T follicular helper cell (primary cell): Measurements from ENCODE around the gene ITIH1.
A peak's percentile ranks its signal among the peaks of the same experiment; 100 is the strongest.
"Not testable (repeated sequence)": the region's sequence is repeated elsewhere in the genome, so short reads cannot be mapped to it uniquely, and the experiment has no call there.

Experiments
- DNase-seq: peaks from one replicate; pipeline ENCODE4 v3.0.0-alpha.2; 2020; ENCODE audit warnings: low read depth
- total RNA-seq, 2 experiments: gene quantifications; one replicate each; lab custom pipeline; 2026; lab: John Stamatoyannopoulos, UW

The ITIH1 gene, protein sequence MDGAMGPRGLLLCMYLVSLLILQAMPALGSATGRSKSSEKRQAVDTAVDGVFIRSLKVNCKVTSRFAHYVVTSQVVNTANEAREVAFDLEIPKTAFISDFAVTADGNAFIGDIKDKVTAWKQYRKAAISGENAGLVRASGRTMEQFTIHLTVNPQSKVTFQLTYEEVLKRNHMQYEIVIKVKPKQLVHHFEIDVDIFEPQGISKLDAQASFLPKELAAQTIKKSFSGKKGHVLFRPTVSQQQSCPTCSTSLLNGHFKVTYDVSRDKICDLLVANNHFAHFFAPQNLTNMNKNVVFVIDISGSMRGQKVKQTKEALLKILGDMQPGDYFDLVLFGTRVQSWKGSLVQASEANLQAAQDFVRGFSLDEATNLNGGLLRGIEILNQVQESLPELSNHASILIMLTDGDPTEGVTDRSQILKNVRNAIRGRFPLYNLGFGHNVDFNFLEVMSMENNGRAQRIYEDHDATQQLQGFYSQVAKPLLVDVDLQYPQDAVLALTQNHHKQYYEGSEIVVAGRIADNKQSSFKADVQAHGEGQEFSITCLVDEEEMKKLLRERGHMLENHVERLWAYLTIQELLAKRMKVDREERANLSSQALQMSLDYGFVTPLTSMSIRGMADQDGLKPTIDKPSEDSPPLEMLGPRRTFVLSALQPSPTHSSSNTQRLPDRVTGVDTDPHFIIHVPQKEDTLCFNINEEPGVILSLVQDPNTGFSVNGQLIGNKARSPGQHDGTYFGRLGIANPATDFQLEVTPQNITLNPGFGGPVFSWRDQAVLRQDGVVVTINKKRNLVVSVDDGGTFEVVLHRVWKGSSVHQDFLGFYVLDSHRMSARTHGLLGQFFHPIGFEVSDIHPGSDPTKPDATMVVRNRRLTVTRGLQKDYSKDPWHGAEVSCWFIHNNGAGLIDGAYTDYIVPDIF
- 0.06 to 0.09 reads per million in 2 experiments for total RNA-seq

DNA sequence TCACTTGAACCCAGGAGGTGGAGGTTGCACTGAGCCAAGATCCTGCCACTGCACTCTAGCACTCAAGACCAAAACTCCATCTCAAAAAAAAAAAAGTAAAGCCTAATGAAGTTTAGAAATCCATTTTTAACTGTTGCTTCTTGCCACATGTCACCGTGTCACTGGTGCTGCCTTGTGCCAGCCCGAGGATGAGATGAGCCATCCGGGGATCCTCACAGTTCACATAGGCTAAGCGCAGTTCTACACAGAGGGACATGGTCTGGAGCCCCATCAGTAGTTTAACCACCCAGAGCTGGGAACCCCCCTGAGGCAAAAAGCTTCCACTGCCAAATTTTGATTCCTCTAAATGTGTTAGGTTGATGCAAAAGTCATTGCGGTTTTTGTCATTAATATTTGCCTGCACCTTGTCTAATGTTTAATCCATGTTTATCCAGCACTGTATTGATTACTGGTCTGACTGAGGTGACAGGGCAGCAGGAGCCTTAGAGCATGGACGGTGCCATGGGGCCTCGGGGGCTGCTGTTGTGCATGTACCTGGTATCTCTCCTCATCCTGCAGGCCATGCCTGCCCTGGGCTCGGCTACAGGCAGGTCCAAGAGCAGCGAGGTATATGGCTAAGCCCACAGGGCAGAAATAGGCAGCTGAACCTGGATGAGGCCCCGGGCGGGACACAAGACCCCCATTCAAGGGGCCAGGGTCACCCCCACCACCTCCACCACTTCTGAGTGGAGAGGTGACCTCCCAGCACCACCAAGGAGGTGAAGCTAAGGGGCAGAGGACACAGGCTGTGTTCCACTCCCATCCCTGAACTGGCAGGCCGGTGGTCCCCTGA is at the start of gene ITIH1:
TSS of gene ITIH1 (plus strand) at position 473 of the 832 bp plus-strand sequence. CDS start at position 490, 17 bp downstream.
- no peak for DNase-seq

GRCh38 chr3:52728753-52729152 is 48.6 kb upstream of the ITIH1 start:
- DNase-seq = not testable (repeated sequence)

DNA sequence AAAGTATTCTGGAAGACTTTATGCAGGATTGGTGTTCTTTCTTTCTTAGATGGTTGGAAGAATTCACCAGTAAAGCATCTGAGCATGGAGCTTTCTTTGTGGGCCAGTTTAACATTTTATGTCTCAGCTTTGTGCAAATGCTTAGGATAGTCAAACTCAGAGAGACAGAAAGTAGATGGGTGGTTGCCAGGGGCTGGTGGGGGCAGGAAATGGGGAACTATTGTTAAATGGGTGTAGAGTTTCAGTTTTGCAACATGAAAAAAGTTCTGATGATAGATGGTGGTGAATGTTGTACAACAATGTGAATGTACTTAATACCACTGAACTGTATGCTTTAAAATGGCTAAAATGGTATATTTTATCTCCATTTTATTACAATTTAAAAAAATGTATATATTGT is 46.7 kb upstream of the ITIH1 start:
- DNase-seq = no peak

DNA sequence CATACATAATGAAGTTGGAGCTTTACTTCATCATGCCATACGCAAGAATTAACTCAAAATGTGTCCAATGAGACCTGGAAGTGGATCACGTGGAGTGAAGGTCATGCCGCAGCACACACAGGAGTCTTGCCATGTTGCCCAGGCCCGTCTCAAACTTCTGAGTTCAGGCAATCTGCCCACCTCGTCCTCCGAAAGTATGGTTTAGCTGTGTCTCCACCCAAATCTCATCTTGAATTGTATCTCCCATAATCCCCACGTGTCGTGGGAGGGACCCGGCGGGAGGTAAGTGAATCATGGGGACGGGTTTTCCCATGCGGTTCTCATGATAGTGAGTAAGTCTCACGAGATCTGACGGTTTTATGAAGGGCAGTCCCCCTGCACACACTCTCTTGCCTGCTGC is 45.8 kb upstream of the ITIH1 start:
- DNase-seq = no peak

GRCh38 chr3:52733256-52733891 is 44.0 kb upstream of the ITIH1 start:
- DNase-seq = no peak

GRCh38 chr3:52739730-52740129 is 37.7 kb upstream of the ITIH1 start:
- no peak for DNase-seq

GRCh38 chr3:52742418-52743041 is 34.9 kb upstream of the ITIH1 start:
- no peak for DNase-seq

DNA sequence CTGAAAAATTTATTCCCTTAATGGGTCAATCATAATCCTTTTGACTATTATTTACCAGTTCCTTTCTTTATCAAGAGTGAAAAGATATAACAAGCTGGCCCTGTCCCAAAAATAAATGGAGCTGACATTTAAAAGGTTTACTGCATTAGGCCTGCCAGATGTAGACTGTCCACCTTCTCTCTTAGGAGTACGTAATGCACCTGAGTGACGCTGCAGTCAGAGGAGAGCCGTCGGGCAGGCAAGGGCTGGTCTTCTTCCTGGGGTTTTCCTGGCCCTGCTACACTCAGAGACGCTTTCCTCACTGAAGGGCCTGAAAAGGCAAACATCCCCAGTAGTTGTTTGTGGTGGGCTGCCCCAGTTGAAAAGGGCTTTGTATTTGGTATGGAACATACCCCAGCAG is 34.2 kb upstream of the ITIH1 start:
- DNase-seq = no peak

DNA sequence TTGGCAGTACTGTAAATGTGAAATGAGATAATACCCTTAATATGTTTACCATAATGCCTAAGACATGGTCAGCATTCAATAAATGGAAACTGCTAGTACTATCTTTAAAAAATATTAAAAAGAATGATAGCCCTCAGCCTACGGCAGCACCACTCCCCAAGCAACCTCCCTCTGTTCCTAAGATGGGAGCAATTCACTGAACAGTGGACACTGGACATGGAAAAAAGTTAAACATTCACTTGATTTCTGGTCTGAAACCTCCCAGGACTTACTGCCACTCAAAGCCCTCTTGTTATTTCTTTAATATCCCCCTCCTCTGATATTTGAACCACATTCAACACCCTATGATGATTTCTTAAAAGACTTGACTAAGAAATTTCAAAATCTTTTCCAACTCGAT is 33.7 kb upstream of the ITIH1 start:
- DNase-seq = no peak

DNA sequence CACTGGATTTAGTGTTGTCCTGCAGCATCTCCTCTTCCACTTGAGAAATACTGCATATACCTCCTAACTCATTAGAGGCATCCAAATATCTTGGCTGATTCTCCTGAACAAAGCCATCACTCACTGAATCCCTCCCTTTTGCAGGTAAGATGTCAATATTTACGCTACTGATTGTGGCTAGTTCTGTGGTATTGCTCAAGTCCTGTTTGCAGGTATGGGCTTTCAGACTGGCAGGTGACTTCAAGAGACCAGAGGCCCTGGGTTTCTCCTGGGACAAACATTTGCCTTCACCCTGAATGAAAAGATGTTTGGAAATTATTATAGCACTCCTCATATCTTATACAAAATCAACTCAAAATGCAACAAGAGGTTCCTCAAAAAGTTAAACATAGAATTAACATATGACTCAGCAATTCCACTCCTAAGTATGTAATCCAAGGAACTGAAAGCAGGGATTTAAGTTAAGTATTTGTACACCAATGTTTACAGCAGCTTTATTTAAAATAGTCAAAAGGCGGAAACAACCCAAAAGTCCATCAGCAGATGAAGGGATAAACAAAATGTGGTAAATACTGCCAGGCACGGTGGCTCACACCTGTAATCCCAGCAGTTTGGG is 25.2 kb upstream of the ITIH1 start:
- no peak for DNase-seq

GRCh38 chr3:52754373-52754772 is 23.0 kb upstream of the ITIH1 start:
- DNase-seq = no peak

DNA sequence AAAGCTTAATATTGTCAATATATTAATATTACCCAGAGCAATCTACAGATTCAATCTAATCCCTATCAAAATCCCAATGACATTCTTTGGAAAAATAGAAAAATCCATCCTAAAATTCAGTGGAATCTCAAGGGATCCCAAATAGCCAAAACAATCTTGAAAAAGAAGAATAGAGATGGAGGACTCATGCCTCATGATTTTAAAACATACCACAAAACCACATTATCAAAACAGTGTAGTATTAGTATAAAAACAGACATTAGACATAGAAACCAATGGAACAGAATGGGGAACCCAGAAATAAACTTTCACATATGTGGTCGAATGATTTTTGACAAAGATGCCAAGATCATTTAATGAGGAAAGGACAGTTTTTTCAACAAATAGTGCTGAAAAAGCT is 21.3 kb upstream of the ITIH1 start:
- no peak for DNase-seq

- no peak for DNase-seq
These were observed 13.9 kb upstream of the ITIH1 start for GRCh38 chr3:52763466-52763865.

DNA sequence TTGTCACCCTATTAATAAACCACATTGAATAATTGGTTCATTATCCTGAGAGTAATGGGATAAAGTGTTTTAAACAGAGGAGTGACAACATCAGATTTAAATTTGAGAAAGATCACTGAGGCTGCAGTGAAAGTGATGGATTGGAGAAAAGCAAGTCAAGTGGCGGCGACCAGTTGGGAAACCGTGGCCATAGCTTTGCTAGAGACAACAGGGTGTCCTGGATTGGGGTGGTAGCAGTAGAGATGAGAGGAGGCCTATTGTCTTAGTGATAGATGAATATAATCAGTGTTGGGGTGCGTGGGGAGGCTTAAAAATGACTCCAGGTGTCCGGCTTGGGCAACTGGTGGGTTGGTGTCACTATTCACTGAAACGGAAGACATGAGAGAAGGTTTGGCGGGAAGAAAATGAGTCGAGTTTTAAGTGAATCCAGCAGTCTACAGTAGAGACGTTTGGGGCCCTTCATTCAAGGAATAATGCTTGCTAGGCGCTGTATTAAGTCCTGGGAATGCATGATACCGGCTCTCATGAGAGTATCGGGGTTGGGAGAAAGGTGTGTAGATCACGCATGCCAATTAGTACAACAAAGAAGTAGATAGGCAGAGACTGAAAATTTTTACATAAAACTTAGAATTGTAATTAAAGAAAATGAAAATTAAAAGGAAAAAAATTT is 7.5 kb upstream of the ITIH1 start:
- DNase-seq = no peak

GRCh38 chr3:52770496-52771333 is 6.7 kb upstream of the ITIH1 start, which contains the start of gene NEK4:
Gene NEK4 (minus strand): TSS chr3:52770940. CDS start chr3:52770746, 194 bp downstream.
- peak; percentile 43 for DNase-seq

GRCh38 chr3:52771334-52771681 is 6.1 kb upstream of the ITIH1 start:
- DNase-seq = no peak

DNA sequence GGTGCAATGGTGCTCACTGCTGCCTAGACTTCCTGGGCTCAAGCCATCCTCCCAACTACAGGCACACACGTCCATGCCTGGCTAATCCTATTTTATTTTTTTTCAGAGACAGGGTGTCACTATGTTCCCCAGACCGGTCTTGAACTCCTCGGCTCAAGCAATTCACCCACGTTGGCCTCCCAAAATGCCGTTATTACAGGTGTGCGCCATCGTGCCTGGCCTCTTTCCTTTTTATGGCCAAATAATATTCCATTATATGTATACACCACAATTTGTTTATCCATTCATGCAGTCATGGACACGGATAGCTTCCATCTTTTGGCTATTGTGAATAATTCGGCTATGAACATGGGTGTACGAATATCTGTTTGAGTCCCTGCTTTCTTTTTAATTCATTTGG is 5.7 kb upstream of the ITIH1 start:
- DNase-seq = no peak

DNA sequence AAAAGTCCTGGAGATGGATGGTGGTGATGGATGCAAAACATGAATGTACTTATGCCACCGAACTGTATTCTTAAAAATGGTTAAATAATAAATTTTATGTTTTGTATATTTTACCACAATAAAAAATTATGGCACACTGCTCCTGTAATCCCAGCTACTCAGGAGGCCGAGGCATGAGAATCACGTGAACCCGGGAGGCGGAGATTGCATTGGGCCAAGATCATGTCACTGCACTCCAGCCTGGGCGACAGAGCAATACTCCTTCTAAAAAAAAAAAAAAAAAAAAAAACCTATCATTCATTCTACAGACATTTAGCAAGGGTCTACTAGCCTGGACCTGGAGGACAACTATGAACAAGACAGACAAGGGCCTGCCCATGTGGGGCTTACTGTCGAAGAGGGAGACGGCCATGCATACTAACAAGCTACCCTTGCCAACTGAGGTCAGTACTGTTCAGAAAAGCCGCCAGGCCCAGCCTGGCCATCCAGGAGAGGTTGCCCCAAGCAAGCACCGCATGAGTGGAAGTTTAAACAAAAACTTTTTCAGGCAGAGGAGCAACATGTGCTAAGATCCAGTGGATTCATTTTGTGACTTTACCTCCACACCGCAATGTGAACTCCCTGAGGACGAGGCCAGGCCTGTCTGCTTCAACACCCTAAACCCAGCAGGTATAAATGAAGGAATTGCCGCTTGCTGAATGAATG is 3.9 kb upstream of the ITIH1 start:
- no peak for DNase-seq
